HAP-1 (cell line): ENCODE measurements around the gene CLIC4.
"Not testable (repeated sequence)": the region's sequence is repeated elsewhere in the genome, so short reads cannot be mapped to it uniquely, and the experiment has no call there.

ENCODE experiments used
- DNase-seq, 2 experiments: peaks; one replicate each; pipeline ENCODE4 v3.0.0-alpha.2; 2016 to 2020; ENCODE audit warnings: low spot score in 2 of 2
- H3K27me3 ChIP-seq: fragments of 250-450 bp; sonication (Bioruptor Pico); 2 replicates; pipeline ENCODE4 v1.5.1; 2020; ENCODE audit warnings: low read depth, mild to moderate bottlenecking, moderate library complexity
- H3K36me3 ChIP-seq: fragments of 250-450 bp; sonication (Bioruptor Pico); replicated peaks from 2 replicates; pipeline ENCODE4 v1.5.1; 2020; ENCODE audit warnings: mild to moderate bottlenecking
- H3K4me1 ChIP-seq: fragments of 250-450 bp; sonication (Bioruptor Pico); 2 replicates; pipeline ENCODE4 v1.5.1; 2020; ENCODE audit warnings: mild to moderate bottlenecking
- H3K4me3 ChIP-seq: fragments of 250-450 bp; sonication (Bioruptor Pico); 2 replicates; pipeline ENCODE4 v1.5.1; 2020; ENCODE audit warnings: mild to moderate bottlenecking, moderate library complexity
- H3K9me3 ChIP-seq: fragments of 250-450 bp; sonication (Bioruptor Pico); 2 replicates; pipeline ENCODE4 v1.5.1; 2020; ENCODE audit warnings: mild to moderate bottlenecking, moderate library complexity
- in situ Hi-C: fragments of 300-500 bp; cut with MboI; formaldehyde crosslinking; loops from 3 replicates; pipeline ENCODE4 v1.14.3; 2020; ENCODE audit warnings: low sequenced_read_pairs, inconsistent platforms, mixed read lengths

Gene CLIC4

DNA sequence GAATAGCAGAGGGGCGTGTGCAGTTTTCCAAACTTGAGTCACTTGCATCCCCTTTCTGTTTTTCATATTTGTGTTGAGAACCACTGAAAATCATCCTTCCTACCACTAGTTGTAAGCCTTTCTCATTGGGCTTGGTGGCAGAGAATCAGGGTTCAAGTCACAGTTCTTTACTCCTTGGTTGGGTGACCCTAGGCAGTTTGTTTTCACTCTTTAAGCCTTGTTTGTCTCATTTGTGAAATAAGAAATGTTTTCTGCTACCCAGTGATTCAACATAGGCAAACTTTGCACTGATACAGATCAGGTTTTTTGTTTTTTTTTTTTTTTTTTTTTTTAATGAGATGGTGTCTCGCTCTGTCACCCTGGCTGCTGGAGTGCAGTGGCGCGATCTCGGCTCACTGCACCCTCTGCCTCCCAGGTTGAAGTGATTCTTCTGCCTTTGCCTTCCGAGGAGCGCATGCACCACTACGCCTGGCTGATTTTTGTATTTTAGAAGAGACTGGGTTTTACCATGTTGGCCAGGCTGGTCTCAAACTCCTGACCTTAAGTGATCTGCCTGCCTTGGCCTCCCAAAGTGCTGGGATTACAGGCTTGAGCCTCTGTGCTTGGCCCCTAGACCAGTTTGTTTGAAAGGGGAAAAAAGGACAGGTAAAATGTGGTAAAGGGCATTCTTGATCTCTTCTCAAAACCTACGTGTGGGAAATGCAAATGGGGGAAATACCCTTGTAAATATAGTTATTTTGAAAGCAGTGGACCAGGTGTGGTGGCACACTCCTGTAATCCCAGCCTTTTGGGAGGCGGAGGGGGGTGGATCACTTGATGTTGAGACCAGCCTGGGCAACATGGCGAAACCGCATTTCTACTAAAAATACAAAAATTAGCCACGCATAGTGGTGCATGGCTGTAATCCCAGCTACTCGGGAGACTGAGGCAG lies 3.2 kb downstream of the CLIC4 start:
- Histone ChIP-seq H3K4me1 (peaks cover 21% of the 10 kb centered on the region), H3K36me3 (peaks cover 9% of the 10 kb centered on the region), H3K4me3 (no peak overlapping the region), H3K9me3 (no peaks in the 10 kb centered on the region), H3K27me3 (no peaks in the 10 kb centered on the region)
- in situ Hi-C loops: no loop called here
- no peak for DNase-seq

DNA sequence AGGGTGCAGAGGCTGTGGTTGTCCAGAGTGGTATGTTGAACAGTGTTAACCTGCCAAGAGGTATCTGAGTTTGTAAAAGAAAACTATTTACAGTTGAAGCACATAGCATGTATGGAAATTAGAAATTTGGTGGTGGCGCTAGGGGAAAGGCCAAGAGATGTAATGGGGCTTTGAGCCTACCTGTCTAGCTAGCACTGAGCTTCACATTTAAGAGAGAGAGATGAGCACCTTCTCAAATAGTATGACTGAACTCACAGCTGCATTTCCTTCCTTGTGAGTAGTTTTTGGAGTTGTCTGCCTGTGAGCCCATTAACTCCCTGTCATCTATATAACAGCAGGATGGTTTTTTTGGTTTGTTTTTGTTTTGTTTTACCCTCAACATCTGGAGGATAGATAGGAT lies 4.0 kb downstream of the CLIC4 start:
- DNase-seq: no peak
- Histone ChIP-seq H3K4me1 (peaks cover 19% of the 10 kb centered on the region), H3K9me3 (no peaks in the 10 kb centered on the region), H3K4me3 (no peak overlapping the region), H3K36me3 (peaks cover 9% of the 10 kb centered on the region), H3K27me3 (no peaks in the 10 kb centered on the region)
- in situ Hi-C loops: no loop called here

DNA sequence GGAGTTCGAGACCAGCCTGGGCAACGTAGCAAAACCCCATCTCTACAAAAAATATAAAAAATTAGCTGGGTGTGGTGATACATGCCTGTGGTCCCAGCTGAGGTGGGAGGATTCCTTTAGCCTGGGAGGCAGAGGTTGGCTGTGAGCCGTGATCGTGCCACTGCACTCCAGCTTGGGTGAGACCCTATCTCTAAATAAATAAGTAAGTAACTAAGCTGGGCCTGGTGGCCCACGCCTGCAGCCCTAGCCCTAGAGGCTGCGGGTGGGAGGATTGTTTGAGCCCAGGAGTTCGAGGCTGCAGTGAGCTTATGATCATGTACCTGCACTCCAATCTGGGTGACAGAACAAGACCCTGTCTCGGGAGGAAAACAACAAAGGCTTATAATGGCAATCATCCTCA lies 4.6 kb downstream of the CLIC4 start:
- H3K4me3 ChIP-seq: no peak overlapping the region
- peaks cover 9% of the 10 kb centered on the region for H3K36me3 ChIP-seq
- in situ Hi-C loops: no loop called here
- H3K4me1 ChIP-seq: peaks cover 20% of the 10 kb centered on the region
- no peaks in the 10 kb centered on the region for H3K9me3 ChIP-seq
- DNase-seq: no peak
- no peaks in the 10 kb centered on the region for H3K27me3 ChIP-seq

DNA sequence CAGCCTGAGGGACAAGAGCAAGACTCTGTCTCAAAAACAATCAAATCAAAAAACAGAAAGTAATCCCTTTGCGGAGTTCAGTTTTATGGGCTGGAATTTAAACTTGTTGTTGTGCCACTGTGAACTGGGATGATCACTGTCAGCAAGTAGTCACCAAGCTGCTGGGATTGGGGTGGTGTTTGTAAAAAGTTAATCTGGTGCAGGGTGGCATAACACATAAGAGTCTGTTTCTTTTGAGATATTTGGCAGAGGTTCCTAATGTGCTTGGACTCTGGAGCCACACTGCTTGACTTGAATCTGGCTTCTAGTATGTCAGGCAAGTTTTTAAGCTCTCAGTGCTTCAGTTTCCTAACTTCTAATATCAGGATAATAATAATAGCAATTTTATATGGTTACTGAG lies 6.6 kb downstream of the CLIC4 start:
- H3K9me3 ChIP-seq: no peaks in the 10 kb centered on the region
- H3K4me1 ChIP-seq: peaks cover 20% of the 10 kb centered on the region
- no peak overlapping the region for H3K4me3 ChIP-seq
- H3K27me3 ChIP-seq: no peaks in the 10 kb centered on the region
- DNase-seq: no peak
- in situ Hi-C loops: no loop called here
- H3K36me3 ChIP-seq: peaks cover 5% of the 10 kb centered on the region; the same call in 1 of the 2 replicates

DNA sequence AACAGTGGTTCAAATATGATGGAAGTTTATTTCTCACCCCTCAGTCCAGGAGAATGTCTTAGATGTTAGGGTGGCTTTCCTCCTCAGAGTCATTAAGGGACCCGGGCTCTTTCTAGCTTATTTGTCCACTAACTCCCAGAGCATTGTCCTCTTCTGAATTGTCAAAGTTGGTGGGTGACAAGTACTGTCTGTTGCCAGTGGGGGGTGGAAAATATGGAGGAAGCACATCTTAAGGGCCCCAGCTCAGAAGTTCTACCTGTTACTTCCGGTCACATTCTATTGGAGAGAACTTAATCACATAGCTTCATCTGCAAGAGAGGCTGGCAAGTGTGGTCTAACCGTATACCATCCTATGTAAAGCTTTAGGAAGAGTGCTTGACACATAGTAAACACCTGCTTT lies 7.1 kb downstream of the CLIC4 start:
- peaks cover 5% of the 10 kb centered on the region; the same call in 1 of the 2 replicates for H3K36me3 ChIP-seq
- DNase-seq: no peak
- no peak overlapping the region for H3K4me3 ChIP-seq
- in situ Hi-C loops: no loop called here
- H3K27me3 ChIP-seq: no peaks in the 10 kb centered on the region
- peaks cover 20% of the 10 kb centered on the region for H3K4me1 ChIP-seq
- H3K9me3 ChIP-seq: no peaks in the 10 kb centered on the region

DNA sequence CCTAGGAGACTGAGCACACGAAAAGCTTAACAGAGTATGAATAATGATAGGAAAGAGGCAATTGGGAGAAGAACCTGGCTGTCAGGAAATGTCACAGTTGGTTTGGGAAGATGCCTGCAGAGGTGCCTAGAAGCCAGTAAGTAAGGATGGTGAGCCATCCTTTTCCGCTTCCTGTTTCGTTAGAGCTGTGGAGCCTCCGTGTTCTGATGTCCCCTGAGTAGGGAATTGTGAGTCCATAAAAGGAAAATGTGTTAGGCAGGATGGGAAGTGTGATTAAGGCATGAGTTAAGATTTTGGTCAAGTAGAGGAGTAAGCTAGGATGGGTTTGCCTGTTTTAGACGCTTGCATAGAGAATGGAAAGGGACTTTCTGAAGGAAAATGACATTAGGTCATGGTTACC lies 9.0 kb downstream of the CLIC4 start:
- Histone ChIP-seq H3K27me3 (no peaks in the 10 kb centered on the region), H3K36me3 (peaks cover 5% of the 10 kb centered on the region; the same call in 1 of the 2 replicates), H3K9me3 (no peaks in the 10 kb centered on the region), H3K4me1 (peaks cover 12% of the 10 kb centered on the region; the same call in 1 of the 2 replicates), H3K4me3 (no peak overlapping the region)
- in situ Hi-C loops: no loop called here
- no peak for DNase-seq

DNA sequence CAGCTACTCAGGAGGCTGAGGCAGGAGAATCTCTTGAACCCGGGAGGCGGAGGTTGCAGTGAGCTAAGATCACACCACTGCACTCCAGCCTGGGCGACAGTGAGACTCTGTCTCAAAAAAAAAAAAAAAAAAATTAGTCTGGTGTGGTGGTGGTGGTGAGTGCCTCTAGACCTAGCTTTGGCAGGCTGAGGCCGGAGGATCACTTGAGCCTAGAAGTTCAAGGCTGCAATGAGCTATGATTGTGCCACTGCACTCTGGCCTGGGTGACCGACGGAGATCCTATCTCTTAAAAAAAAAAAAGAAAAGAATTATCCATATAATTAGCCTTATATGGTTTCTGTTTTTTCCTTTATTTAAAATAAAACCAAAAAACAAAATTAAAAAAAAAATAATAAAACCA lies 10.1 kb downstream of the CLIC4 start:
- H3K4me1 ChIP-seq: peaks cover 12% of the 10 kb centered on the region; the same call in 1 of the 2 replicates
- DNase-seq, H3K27me3 ChIP-seq: not testable (repeated sequence)

DNA sequence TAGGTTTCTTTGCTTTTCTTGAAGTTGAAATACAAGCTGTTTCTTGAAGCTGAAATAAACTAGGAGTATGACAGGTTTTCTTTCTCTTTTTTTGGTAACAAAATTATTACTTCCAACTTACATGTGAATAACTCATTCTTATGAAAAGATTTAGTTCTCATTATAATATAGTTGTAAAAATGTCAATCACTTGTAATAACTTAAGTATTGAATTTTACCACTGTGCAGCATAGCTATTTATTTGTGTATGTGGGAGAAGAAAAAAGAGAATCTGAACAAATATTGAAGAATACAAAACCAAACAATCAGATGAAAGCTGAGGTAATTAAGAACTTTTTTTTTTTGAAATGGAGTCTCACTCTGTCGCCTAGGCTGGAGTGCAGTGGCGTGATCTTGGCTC lies 11.1 kb downstream of the CLIC4 start:
- in situ Hi-C loops: no loop called here
- Histone ChIP-seq H3K4me3 (no peak overlapping the region), H3K36me3 (no peaks in the 10 kb centered on the region), H3K27me3 (no peaks in the 10 kb centered on the region), H3K4me1 (peaks cover 9% of the 10 kb centered on the region; the same call in 1 of the 2 replicates), H3K9me3 (no peaks in the 10 kb centered on the region)
- DNase-seq: no peak

More for the DNA sequence above, 10.1 kb downstream of the CLIC4 start:
- in situ Hi-C loops, H3K36me3 ChIP-seq, H3K9me3 ChIP-seq, H3K4me3 ChIP-seq: not testable (repeated sequence)

DNA sequence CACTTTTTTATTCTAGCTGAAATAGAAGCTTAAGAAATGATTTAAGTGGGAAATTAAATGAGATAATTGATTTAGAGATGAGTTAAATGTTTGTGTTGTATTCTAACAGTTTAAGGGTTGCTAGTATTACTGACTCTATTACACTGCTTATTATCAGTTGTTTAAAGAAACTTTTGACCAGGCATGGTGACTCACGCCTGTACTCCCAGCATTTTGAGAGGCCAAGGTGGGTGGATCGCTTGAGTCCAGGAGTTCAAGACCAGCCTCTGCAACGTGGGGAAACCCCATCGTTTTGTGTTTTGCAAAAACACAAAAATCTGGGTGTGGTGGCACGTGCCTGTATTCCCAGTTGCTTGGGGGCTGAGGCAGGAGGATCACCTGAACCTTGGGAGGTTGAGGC lies 14.2 kb downstream of the CLIC4 start:
- Histone ChIP-seq H3K4me1 (peaks cover 24% of the 10 kb centered on the region), H3K4me3 (no peak overlapping the region), H3K9me3 (no peaks in the 10 kb centered on the region; the same call in 1 of the 2 replicates), H3K27me3 (no peaks in the 10 kb centered on the region), H3K36me3 (no peaks in the 10 kb centered on the region)
- in situ Hi-C loops: no loop called here
- DNase-seq: no peak

DNA sequence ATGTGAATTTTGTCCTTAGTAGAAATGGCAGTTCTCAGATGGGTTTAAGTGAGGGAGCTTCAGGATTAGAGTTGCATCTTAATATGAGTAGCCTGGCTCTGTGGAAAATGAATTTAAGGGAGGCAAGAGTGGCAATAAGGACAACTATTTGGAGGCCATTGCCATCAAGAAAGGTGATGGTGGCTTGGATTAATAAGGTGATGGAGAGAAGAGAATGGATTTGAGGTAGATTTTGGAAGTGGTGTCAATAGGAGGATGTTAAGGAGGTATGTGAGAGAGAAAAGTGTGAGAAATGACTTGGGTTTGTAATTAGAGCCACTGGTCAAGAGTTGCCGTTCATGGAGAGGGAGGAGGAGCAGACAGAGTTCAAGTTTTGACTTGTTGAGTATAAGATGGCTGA lies 16.3 kb downstream of the CLIC4 start:
- Histone ChIP-seq H3K4me3 (no peak overlapping the region), H3K9me3 (no peaks in the 10 kb centered on the region; the same call in 1 of the 2 replicates), H3K27me3 (no peaks in the 10 kb centered on the region), H3K36me3 (no peaks in the 10 kb centered on the region), H3K4me1 (peaks cover 35% of the 10 kb centered on the region)
- in situ Hi-C loops: no loop called here
- no peak for DNase-seq

DNA sequence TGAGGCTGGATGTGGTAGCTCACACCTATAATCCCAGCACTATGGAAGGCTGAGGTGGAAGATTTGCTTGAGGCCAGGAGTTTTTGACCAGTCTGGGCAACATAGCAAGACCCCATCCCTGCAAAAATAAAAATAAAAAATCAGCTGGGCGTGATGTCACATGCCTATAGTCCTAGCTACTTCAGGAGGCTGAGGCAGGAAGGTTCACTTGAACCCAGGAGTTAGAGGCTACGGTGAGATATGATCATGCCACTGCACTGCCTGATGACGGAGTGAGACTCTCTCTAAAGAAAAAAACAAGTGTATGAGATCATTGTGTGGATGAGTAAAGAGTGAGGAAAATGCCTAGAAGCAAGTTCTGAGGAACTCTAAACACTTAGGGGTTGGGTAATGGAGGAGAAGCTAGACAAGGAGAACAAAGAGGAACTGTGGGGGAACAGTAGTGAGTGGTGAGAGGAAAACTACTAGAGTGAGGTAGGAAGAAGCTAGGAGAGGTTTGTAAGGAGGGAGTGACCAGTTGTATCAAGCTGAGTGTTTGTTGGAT lies 17.0 kb downstream of the CLIC4 start:
- DNase-seq: no peak
- Histone ChIP-seq H3K36me3 (no peaks in the 10 kb centered on the region), H3K4me1 (peaks cover 35% of the 10 kb centered on the region), H3K27me3 (no peaks in the 10 kb centered on the region), H3K9me3 (no peaks in the 10 kb centered on the region; the same call in 1 of the 2 replicates), H3K4me3 (no peak overlapping the region)
- in situ Hi-C loops: no loop called here

DNA sequence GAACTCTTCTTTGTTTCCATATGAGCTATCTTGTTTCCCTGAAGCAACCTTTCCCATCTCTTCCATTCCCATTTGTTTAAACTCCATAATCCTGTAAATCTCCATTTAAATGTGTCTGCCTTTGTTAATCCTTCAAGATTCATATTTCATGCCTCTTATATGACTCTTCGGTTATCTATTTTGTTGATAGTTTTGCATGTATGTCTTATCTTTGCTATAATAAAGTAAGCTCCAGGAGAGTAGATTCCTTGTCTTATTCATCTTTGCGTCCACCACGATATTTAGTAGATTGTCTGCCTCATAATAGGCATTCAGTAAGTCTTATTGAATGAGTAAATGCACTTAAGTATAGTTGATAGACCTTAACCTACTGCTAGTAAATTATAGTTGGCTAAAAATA lies 18.4 kb downstream of the CLIC4 start:
- Histone ChIP-seq H3K36me3 (no peaks in the 10 kb centered on the region), H3K27me3 (no peaks in the 10 kb centered on the region), H3K9me3 (no peaks in the 10 kb centered on the region; the same call in 1 of the 2 replicates), H3K4me1 (peaks cover 35% of the 10 kb centered on the region), H3K4me3 (no peak overlapping the region)
- in situ Hi-C loops: no loop called here
- DNase-seq: peak in 1 of 2 experiments; percentile 52

DNA sequence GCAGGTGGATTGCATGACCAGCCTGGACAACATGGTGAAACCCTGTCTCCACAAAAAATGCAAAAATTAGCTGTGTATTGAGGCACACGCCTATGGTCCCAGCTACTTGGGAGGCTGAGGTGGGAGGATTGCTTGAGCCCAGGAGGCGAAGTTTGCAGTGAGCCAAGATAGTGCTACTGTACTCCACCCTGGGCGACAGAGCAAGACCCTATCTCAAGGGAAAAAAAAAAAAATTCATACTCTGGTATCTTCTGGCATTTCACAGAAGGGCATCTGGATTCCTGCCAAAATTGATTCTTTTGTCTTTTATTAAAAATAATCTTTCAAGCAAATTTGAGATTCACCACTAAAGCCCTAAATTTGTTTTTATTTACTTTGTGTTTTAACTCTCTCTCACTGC lies 19.2 kb downstream of the CLIC4 start:
- peaks cover 39% of the 10 kb centered on the region for H3K4me1 ChIP-seq
- no peak for DNase-seq
- no peak overlapping the region for H3K4me3 ChIP-seq
- in situ Hi-C loops: no loop called here
- no peaks in the 10 kb centered on the region for H3K27me3 ChIP-seq
- no peaks in the 10 kb centered on the region for H3K36me3 ChIP-seq
- no peaks in the 10 kb centered on the region; the same call in 1 of the 2 replicates for H3K9me3 ChIP-seq

DNA sequence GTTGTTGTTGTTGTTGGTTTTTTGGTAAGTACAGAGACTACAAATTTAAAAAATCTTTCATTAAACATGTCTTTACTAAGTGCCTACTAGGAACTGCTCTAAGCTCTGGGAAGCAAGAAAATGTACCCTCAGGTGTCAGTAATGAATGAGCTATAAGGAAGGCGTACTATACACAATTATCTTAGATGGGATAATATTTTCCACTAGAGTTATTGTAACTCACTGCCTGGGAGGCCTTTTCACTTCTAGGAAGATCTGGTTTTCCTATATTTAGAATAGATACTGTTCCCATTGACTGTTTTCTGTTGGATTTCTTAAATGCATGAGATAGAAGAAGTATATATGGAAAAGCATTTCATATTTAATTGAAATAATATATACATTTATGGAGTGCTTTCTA lies 19.6 kb downstream of the CLIC4 start:
- no peak for DNase-seq
- Histone ChIP-seq H3K36me3 (no peaks in the 10 kb centered on the region), H3K9me3 (no peaks in the 10 kb centered on the region; the same call in 1 of the 2 replicates), H3K27me3 (no peaks in the 10 kb centered on the region), H3K4me1 (peaks cover 41% of the 10 kb centered on the region), H3K4me3 (no peak overlapping the region)
- in situ Hi-C loops: no loop called here
